Breast epithelium (tissue), 4 donors: Measurements from ENCODE around the gene RPL18A. TPM values are rescaled to one million over a fixed set of nuclear protein-coding genes. Genes with fewer than 3 reads are reported as not detected.

Source experiments
- DNase-seq, 2 donors: peaks; one replicate each; pipeline ENCODE4 v3.0.0-alpha.2; 2019; ENCODE audit warnings: low spot score in 2 of 2
- H3K27ac ChIP-seq, 2 donors: fragments of 200-600 bp; sonication (generic) in 1 of 2; one replicate each; pipeline ENCODE4 v1.5.1; 2016 to 2019; ENCODE audit warnings: mild to moderate bottlenecking in 1 of 2
- H3K27me3 ChIP-seq, 2 donors: fragments of 200-600 bp; sonication (generic) in 1 of 2; one replicate each; pipeline versions ENCODE4 v1.5.1 to v1.6.0; 2017 to 2019; ENCODE audit warnings: control low read depth in 1 of 2, mild to moderate bottlenecking in 1 of 2
- H3K36me3 ChIP-seq: fragments of 200-600 bp; one replicate; pipeline ENCODE4 v1.5.1; 2019
- H3K4me1 ChIP-seq, 2 donors: fragments of 200-600 bp; sonication (generic); one replicate each; pipeline ENCODE4 v1.5.1; 2016 to 2019; ENCODE audit warnings: control low read depth in 1 of 2
- H3K4me3 ChIP-seq, 3 donors: fragments of 200-600 bp; sonication (generic); 1 replicate in 2 of 3; 2 replicates in 1 of 3; pipeline ENCODE4 v1.5.1; 2016 to 2019; ENCODE audit warnings: mild to moderate bottlenecking in 3 of 3, moderate library complexity in 2 of 3
- H3K9me3 ChIP-seq, 2 donors: fragments of 200-600 bp; sonication (generic) in 1 of 2; one replicate each; pipeline ENCODE4 v1.5.1; 2016 to 2019; ENCODE audit warnings: control low read depth in 1 of 2
- CTCF ChIP-seq, 3 donors: fragments of 450-650 bp; IDR thresholded peaks; one replicate each; pipeline ENCODE4 v1.5.1; 2016 to 2017; ENCODE audit warnings: antibody characterized with exemption in 3 of 3, mild to moderate bottlenecking in 3 of 3, moderate library complexity in 3 of 3
- POLR2A ChIP-seq: fragments of 450-650 bp; IDR thresholded peaks from one replicate; pipeline ENCODE4 v1.6.1; 2016; ENCODE audit warnings: antibody characterized with exemption, mild to moderate bottlenecking, moderate library complexity
- POLR2AphosphoS5 ChIP-seq, 3 donors: sonication (generic); formaldehyde crosslinking; IDR thresholded peaks; one replicate each; pipeline ENCODE4 v1.6.1; 2017; ENCODE audit warnings: antibody characterized with exemption in 3 of 3
- intact Hi-C: fragments of 100-400 bp; cut with DNase I; formaldehyde crosslinking; loops from one replicate; pipeline ENCODE4 v1.15.1; 2023; ENCODE audit warnings: low total_unique reads
- total RNA-seq, 3 donors: library from RNA; depleted of rRNA; stranded (reverse); fragments of >200 nt; gene quantifications; one replicate each; pipeline ENCODE4 v1.1.0, GENCODE V29; 2016

RPL18A gene
- total RNA-seq, 3 donors from 2014 or later, result 1,333 to 1,973 (median 1,587) TPM

- DNase-seq, result no peak
- H3K27ac ChIP-seq, result no peak within 1 kb of the TSS
- no peak within 1 kb of the TSS for H3K4me3 ChIP-seq
- H3K27me3 ChIP-seq, result no peaks in the 10 kb centered on the region
- H3K36me3 ChIP-seq, result no peaks in the 10 kb centered on the region
- no peaks in the 10 kb centered on the region for H3K9me3 ChIP-seq
- H3K4me1 ChIP-seq, result no peaks in the 10 kb centered on the region
- TF ChIP-seq POLR2AphosphoS5 (IDR thresholded peaks at IDR 0.05) (no peak), POLR2A (no peak)
- intact Hi-C loops, result no loop called here
Measured at GRCh38 chr19:17821190-17821589, 38.5 kb upstream of the RPL18A start, which contains the start of gene INSL3. Gene INSL3, minus strand, starts transcription at chr19:17821519. Its CDS starts 13 bp downstream, at chr19:17821506.

GRCh38 chr19:17824339-17824738 is 35.4 kb upstream of the RPL18A start:
- intact Hi-C loops, result no loop called here
- no peaks in the 10 kb centered on the region for H3K27me3 ChIP-seq
- no peak overlapping the region for H3K4me3 ChIP-seq
- no peaks in the 10 kb centered on the region for H3K4me1 ChIP-seq
- no peak overlapping the region for H3K27ac ChIP-seq
- no peaks in the 10 kb centered on the region for H3K9me3 ChIP-seq
- DNase-seq, result no peak
- H3K36me3 ChIP-seq, result no peaks in the 10 kb centered on the region
- no peak for TF ChIP-seq CTCF (IDR thresholded peaks at IDR 0.05)
- no peak for TF ChIP-seq POLR2A
- TF ChIP-seq POLR2AphosphoS5 (IDR thresholded peaks at IDR 0.05), result no peak

DNA sequence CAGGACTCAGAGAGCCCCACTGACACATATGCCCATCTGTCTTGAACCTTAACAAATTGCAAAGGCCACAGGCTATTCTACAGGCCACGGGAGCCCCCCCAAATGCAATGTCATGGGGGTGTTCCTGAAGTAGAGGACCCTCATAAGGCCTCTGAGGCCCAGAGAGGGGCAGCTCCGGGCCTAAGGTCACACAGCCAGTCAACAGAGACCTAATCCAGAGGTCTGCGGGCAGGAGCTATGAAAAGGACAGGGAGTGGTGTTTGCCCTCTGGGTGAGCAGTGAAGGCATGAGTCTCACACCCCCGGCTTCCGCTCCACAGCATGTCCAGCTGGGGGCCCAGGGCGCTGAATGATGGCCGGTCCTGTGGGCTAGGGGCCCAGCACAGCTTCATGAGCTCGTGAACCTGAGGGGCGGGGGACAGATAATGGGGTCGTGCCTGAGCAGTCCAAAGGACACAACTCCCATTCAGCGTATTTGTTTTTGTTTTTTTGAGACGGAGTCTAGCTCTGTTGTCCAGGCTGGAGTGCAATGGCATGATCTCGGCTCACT is 33.1 kb upstream of the RPL18A start:
- intact Hi-C loops, result no loop called here
- TF ChIP-seq CTCF (IDR thresholded peaks at IDR 0.05), result no peak
- no peak for TF ChIP-seq POLR2A
- no peak for TF ChIP-seq POLR2AphosphoS5 (IDR thresholded peaks at IDR 0.05)
- no peaks in the 10 kb centered on the region for H3K36me3 ChIP-seq
- no peaks in the 10 kb centered on the region for H3K27me3 ChIP-seq
- DNase-seq, result no peak
- H3K4me1 ChIP-seq, result no peaks in the 10 kb centered on the region
- no peaks in the 10 kb centered on the region for H3K9me3 ChIP-seq
- H3K4me3 ChIP-seq, result no peak overlapping the region
- no peak overlapping the region for H3K27ac ChIP-seq

GRCh38 chr19:17829855-17830566 is 29.7 kb upstream of the RPL18A start:
- H3K27ac ChIP-seq, result no peak overlapping the region
- TF ChIP-seq POLR2A, result no peak
- no peak for TF ChIP-seq CTCF (IDR thresholded peaks at IDR 0.05)
- TF ChIP-seq POLR2AphosphoS5 (IDR thresholded peaks at IDR 0.05), result no peak
- H3K4me3 ChIP-seq, result no peak overlapping the region
- no peaks in the 10 kb centered on the region for H3K4me1 ChIP-seq
- H3K9me3 ChIP-seq, result no peaks in the 10 kb centered on the region
- no peaks in the 10 kb centered on the region for H3K27me3 ChIP-seq
- DNase-seq, result no peak
- intact Hi-C loops, result no loop called here
- H3K36me3 ChIP-seq, result no peaks in the 10 kb centered on the region

GRCh38 chr19:17830567-17831418 is 28.9 kb upstream of the RPL18A start:
- H3K4me1 ChIP-seq, result no peaks in the 10 kb centered on the region
- no peaks in the 10 kb centered on the region for H3K9me3 ChIP-seq
- no peak for TF ChIP-seq POLR2A
- no peak for TF ChIP-seq POLR2AphosphoS5 (IDR thresholded peaks at IDR 0.05)
- no peak for TF ChIP-seq CTCF (IDR thresholded peaks at IDR 0.05)
- H3K4me3 ChIP-seq, result peak overlapping the region in 1 of 3 donors; percentile 16
- H3K36me3 ChIP-seq, result no peaks in the 10 kb centered on the region
- intact Hi-C loops, result no loop called here
- H3K27ac ChIP-seq, result no peak overlapping the region
- DNase-seq, result no peak
- no peaks in the 10 kb centered on the region for H3K27me3 ChIP-seq
